Gastroesophageal sphincter (tissue), 4 donors: ENCODE results near the gene TRPM5. TPM values are rescaled to one million over a fixed set of nuclear protein-coding genes. Genes with fewer than 3 reads are reported as not detected.

Experiments
- ATAC-seq: fragments of 150-250 bp; one replicate; pipeline ENCODE4 v1.9.1; 2016; ENCODE audit warnings: mild to moderate bottlenecking, moderate library complexity
- H3K27ac ChIP-seq, 4 donors: fragments of 200-600 bp; sonication (generic) in 3 of 4; 1 replicate in 3 of 4; 2 replicates in 1 of 4; pipeline ENCODE4 v1.5.1; 2016 to 2019
- H3K27me3 ChIP-seq: fragments of 200-600 bp; sonication (generic); one replicate; pipeline ENCODE4 v1.5.1; 2019
- H3K36me3 ChIP-seq, 2 donors: fragments of 200-600 bp; sonication (generic); one replicate each; pipeline ENCODE4 v1.5.1; 2019; ENCODE audit warnings: control low read depth in 1 of 2
- H3K4me1 ChIP-seq, 3 donors: fragments of 200-600 bp; sonication (generic); 1 replicate in 2 of 3; 2 replicates in 1 of 3; pipeline ENCODE4 v1.5.1; 2016 to 2019; ENCODE audit warnings: control low read depth in 2 of 3
- H3K4me3 ChIP-seq, 2 donors: fragments of 200-600 bp; sonication (generic); one replicate each; pipeline ENCODE4 v1.5.1; 2019; ENCODE audit warnings: mild to moderate bottlenecking in 1 of 2, moderate library complexity in 1 of 2
- H3K9me3 ChIP-seq, 3 donors: fragments of 200-600 bp; sonication (generic); one replicate each; pipeline ENCODE4 v1.5.1; 2017 to 2019; ENCODE audit warnings: control low read depth in 2 of 3
- EP300 ChIP-seq: sonication (generic); formaldehyde crosslinking; IDR thresholded peaks from one replicate; pipeline ENCODE4 v1.6.1; 2017; ENCODE audit warnings: antibody characterized with exemption, mild to moderate bottlenecking
- POLR2A ChIP-seq, 2 donors: fragments of 450-650 bp; IDR thresholded peaks; one replicate each; pipeline ENCODE4 v1.6.1; 2017; ENCODE audit warnings: antibody characterized with exemption in 2 of 2, mild to moderate bottlenecking in 2 of 2, moderate library complexity in 1 of 2
- POLR2AphosphoS5 ChIP-seq: sonication (generic); formaldehyde crosslinking; IDR thresholded peaks from one replicate; pipeline ENCODE4 v1.6.1; 2017; ENCODE audit warnings: antibody characterized with exemption
- WGBS, 2 donors: methylation state at CpG; one replicate each; pipeline ENCODE4 v1.1.5; 2018; ENCODE audit warnings: low coverage in 1 of 2; 5-methylcytosine and 5-hydroxymethylcytosine counted together
- total RNA-seq, 4 donors: library from RNA; depleted of rRNA; stranded (reverse); fragments of >200 nt; gene quantifications; one replicate each; pipeline ENCODE4 v1.1.0, GENCODE V29; 2016
- TF ChIP-seq, protein P1 (sequence below), 4 experiments: fragments of 200-600 bp in 2 of 4; fragments of 450-650 bp in 2 of 4; sonication (generic) in 1 of 4; IDR thresholded peaks; one replicate each; pipeline ENCODE4 v1.5.1; 2017 to 2019; ENCODE audit warnings: antibody characterized with exemption in 4 of 4, mild to moderate bottlenecking in 2 of 4, moderate library complexity in 2 of 4

The TRPM5 gene
- total RNA-seq, 4 donors from 2014 or later, result not detected

DNA sequence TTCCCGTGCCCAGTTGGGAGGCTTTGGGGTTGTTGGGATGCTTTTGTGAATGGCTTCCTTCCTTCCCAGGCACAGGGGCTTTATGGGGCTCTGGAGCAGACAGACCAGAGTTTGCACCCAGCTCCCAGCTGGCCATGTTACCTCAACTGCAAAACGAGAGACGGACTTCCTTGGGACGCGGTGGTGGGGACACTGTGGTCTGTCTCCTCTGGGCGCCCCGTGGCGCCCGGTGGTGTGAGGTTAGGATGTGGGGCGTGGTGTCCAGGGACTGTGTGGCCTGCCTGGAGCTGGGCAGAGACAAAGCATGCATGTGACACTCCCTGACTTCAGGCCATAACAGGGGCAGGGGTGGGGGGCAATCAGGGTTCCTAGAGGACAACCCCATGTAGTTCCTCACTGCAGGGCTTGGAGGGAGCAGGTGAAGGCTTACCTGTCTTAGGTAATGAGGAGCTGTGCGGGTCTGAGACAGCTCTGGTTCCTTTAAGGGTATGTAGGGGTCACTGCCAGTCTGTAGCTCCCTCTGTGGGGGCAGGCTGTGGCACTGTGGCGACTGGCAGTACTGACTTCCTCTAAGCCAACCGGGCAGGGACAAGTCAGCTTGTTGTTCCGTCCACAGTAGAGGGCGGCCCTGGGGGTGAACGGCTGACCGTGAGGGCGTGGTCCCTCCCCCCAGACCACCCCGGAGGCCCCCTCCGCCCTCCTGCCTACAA is 14.9 kb upstream of the TRPM5 start:
- Histone ChIP-seq H3K4me1 (no peaks in the 10 kb centered on the region), H3K4me3 (no peak overlapping the region), H3K9me3 (no peaks in the 10 kb centered on the region), H3K36me3 (no peaks in the 10 kb centered on the region), H3K27ac (no peak overlapping the region), H3K27me3 (no peaks in the 10 kb centered on the region)
- ATAC-seq, result no peak
- WGBS, 2 donors, result 80% methylated on average over 3 of the region's 20 CpGs; no CpG with 5 or more reads in 1 of the 2 donors
- TF ChIP-seq EP300, result no peak
- no peak for TF ChIP-seq POLR2AphosphoS5
- TF ChIP-seq POLR2A (IDR thresholded peaks at IDR 0.05), result no peak

DNA sequence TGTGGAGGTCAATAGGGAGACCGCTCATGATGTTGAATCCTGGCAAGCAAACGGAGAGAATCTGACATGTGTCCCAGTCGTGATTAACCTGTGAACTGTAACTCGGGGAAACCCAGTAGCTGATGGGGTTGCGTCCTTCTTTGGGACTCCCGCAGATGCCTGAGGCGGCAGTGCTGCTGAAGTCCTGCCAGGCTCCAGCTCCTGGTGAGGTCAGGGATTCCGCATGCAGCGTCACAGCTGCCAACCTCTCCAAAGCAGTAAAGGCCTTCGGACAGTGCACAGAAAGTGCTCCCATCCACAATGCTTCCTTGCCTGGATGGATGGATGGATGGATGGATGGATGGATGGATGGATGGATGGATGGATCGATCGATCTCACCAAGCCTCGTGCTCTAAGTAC is 14.0 kb upstream of the TRPM5 start:
- H3K9me3 ChIP-seq, result peaks cover 0 to 6% (median 0%) of the 10 kb centered on the region in 3 donors
- H3K4me3 ChIP-seq, result no peak overlapping the region
- H3K36me3 ChIP-seq, result no peaks in the 10 kb centered on the region
- H3K27ac ChIP-seq, result no peak overlapping the region
- TF ChIP-seq EP300, result no peak
- TF ChIP-seq, protein P1, sequence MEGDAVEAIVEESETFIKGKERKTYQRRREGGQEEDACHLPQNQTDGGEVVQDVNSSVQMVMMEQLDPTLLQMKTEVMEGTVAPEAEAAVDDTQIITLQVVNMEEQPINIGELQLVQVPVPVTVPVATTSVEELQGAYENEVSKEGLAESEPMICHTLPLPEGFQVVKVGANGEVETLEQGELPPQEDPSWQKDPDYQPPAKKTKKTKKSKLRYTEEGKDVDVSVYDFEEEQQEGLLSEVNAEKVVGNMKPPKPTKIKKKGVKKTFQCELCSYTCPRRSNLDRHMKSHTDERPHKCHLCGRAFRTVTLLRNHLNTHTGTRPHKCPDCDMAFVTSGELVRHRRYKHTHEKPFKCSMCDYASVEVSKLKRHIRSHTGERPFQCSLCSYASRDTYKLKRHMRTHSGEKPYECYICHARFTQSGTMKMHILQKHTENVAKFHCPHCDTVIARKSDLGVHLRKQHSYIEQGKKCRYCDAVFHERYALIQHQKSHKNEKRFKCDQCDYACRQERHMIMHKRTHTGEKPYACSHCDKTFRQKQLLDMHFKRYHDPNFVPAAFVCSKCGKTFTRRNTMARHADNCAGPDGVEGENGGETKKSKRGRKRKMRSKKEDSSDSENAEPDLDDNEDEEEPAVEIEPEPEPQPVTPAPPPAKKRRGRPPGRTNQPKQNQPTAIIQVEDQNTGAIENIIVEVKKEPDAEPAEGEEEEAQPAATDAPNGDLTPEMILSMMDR (IDR thresholded peaks at IDR 0.05), result no peak
- TF ChIP-seq POLR2A (IDR thresholded peaks at IDR 0.05), result no peak
- no peak for TF ChIP-seq POLR2AphosphoS5
- ATAC-seq, result no peak
- peaks cover 7% of the 10 kb centered on the region for H3K27me3 ChIP-seq
- 87 to 90% methylated on average over 6 to 9 of the region's 13 CpGs for WGBS, 2 donors
- no peaks in the 10 kb centered on the region for H3K4me1 ChIP-seq

GRCh38 chr11:2453436-2453835 is 9.1 kb upstream of the TRPM5 start:
- H3K4me3 ChIP-seq, result no peak overlapping the region
- ATAC-seq, result no peak
- 92 to 97% methylated on average over 4 to 5 of the region's 5 CpGs for WGBS, 2 donors
- peaks cover 0 to 6% (median 0%) of the 10 kb centered on the region in 3 donors for H3K9me3 ChIP-seq
- H3K27me3 ChIP-seq, result peaks cover 52% of the 10 kb centered on the region
- H3K4me1 ChIP-seq, result no peaks in the 10 kb centered on the region
- no peak overlapping the region for H3K27ac ChIP-seq
- no peaks in the 10 kb centered on the region for H3K36me3 ChIP-seq
- TF ChIP-seq POLR2A (IDR thresholded peaks at IDR 0.05), result no peak
- no peak for TF ChIP-seq POLR2AphosphoS5
- TF ChIP-seq, protein P1 (IDR thresholded peaks at IDR 0.05), result no peak
- no peak for TF ChIP-seq EP300

GRCh38 chr11:2452321-2453012 is 8.2 kb upstream of the TRPM5 start:
- TF ChIP-seq POLR2A (IDR thresholded peaks at IDR 0.05), result no peak
- ATAC-seq, result no peak

DNA sequence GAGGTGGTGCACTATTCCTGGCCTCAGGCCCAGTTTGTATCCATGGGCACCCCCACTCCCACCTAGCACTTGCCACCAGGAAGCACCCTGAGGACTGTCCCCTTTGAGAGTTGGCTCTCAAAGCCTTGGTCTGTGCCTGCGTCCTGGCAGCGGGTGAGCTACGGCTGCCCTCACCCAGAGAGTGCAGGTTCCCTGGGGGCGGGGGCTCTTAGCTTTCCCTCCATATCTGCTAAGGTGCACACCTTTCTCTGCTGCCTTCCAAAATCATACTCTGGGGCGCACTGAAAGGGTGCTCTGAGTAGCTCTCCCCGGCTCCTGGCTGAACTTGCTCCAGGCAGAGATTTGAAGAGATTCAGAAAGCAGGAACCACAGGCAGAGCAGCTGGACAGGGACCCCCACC is 7.6 kb upstream of the TRPM5 start:
- no peak for ATAC-seq
- TF ChIP-seq POLR2A (IDR thresholded peaks at IDR 0.05) (no peak), POLR2AphosphoS5 (no peak), EP300 (no peak)
- TF ChIP-seq, protein P1 (IDR thresholded peaks at IDR 0.05), result no peak
- H3K36me3 ChIP-seq, result no peaks in the 10 kb centered on the region
- peaks cover 67% of the 10 kb centered on the region for H3K27me3 ChIP-seq
- peaks cover 0 to 6% (median 0%) of the 10 kb centered on the region in 3 donors for H3K9me3 ChIP-seq
- WGBS, 2 donors, result no CpG with 5 or more reads among the region's 6 CpGs
- peaks cover 0 to 6% (median 0%) of the 10 kb centered on the region in 3 donors for H3K4me1 ChIP-seq
- H3K27ac ChIP-seq, result no peak overlapping the region
- H3K4me3 ChIP-seq, result no peak overlapping the region

More at GRCh38 chr11:2452321-2453012, 8.2 kb upstream of the TRPM5 start:
- H3K9me3 ChIP-seq, result peaks cover 0 to 6% (median 0%) of the 10 kb centered on the region in 3 donors
- H3K4me3 ChIP-seq, result no peak overlapping the region
- no peaks in the 10 kb centered on the region for H3K36me3 ChIP-seq
- H3K27me3 ChIP-seq, result peaks cover 62% of the 10 kb centered on the region
- H3K4me1 ChIP-seq, result peaks cover 0 to 5% (median 0%) of the 10 kb centered on the region in 3 donors
- 53 to 92% methylated on average over 4 to 5 of the region's 20 CpGs for WGBS, 2 donors
- H3K27ac ChIP-seq, result no peak overlapping the region
